Measurements from ENCODE around the gene IKZF2.

DNA sequence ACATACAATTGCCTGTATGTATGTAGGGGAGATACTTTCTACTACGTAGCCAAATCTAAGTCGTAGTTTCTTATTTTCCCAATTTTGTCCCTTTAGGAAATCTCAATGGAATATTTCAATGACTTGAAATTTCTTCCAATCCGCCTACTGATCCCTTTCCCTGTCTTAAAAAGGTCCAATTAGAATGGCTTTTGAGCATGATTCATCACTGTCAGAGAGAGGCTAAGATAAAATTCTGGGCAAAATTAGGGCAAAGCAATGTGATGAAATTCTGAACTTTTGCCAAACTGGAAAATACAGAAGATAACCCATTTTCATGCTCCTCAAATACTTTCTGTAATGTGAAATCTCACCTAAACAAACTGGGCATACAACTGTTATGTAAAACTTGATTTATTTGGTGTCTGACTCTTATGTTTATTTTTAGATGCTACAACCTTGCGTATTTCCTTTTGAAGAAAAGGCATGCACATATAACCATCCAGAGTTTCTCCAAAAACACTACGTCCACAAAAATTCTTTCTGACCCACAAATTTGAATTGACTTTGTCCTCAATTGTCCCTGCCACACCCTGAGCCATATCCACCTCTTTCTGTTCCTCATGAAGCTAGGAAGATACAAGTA, 147.1 kb downstream of the IKZF2 start:
- TF ChIP-seq POLR2A (IDR thresholded peaks at IDR 0.05; ENCODE audit: low read length) (no peak), GATA1 (IDR thresholded peaks at IDR 0.05; ENCODE audit: low read depth, low read length) (no peak)

Measured in erythroblast (primary cell).